Measurements from ENCODE around the gene SLC6A16. TPM values are rescaled to one million over a fixed set of nuclear protein-coding genes. Genes with fewer than 3 reads are reported as not detected.
"Not testable (repeated sequence)": the region's sequence is repeated elsewhere in the genome, so short reads cannot be mapped to it uniquely, and the experiment has no call there.

The SLC6A16 gene
- total RNA-seq (1 to 10 TPM; 2.1 to 6.9 (median 5.0) TPM), polyA plus RNA-seq (1 to 10 TPM; 2.7 to 5.0 (median 2.7) TPM)
- long read RNA-seq, donor 1: 0 reads
- long read RNA-seq, donor 2: 0 reads

- no peak within 1 kb of the TSS for H3K4me3 ChIP-seq
- H3K27ac ChIP-seq: peak within 1 kb of the TSS in 7 of 8 donors; percentile 52 to 95 (median 87)
- H3K36me3 ChIP-seq: peaks cover 0 to 17% (median 5%) of the 10 kb centered on the region in 6 donors
- no peak for DNase-seq
- no peak for TF ChIP-seq POLR2A (IDR thresholded peaks at IDR 0.05)
- peak in 1 of 3 donors; percentile 45 for TF ChIP-seq POLR2AphosphoS5 (IDR thresholded peaks at IDR 0.05)
- TF ChIP-seq, protein P1, sequence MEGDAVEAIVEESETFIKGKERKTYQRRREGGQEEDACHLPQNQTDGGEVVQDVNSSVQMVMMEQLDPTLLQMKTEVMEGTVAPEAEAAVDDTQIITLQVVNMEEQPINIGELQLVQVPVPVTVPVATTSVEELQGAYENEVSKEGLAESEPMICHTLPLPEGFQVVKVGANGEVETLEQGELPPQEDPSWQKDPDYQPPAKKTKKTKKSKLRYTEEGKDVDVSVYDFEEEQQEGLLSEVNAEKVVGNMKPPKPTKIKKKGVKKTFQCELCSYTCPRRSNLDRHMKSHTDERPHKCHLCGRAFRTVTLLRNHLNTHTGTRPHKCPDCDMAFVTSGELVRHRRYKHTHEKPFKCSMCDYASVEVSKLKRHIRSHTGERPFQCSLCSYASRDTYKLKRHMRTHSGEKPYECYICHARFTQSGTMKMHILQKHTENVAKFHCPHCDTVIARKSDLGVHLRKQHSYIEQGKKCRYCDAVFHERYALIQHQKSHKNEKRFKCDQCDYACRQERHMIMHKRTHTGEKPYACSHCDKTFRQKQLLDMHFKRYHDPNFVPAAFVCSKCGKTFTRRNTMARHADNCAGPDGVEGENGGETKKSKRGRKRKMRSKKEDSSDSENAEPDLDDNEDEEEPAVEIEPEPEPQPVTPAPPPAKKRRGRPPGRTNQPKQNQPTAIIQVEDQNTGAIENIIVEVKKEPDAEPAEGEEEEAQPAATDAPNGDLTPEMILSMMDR (IDR thresholded peaks at IDR 0.05 in 8 of 11, conservative IDR thresholded peaks at IDR 0.05 in 3 of 11): no peak
- peaks cover 0 to 32% (median 25%) of the 10 kb centered on the region in 8 donors for H3K9me3 ChIP-seq
- intact Hi-C loops (cut with DNase I; ENCODE audit: low total_unique reads): no loop called here
- H3K4me1 ChIP-seq: peaks cover 0 to 57% (median 41%) of the 10 kb centered on the region in 6 donors
- WGBS, 5 donors: 86 to 92% (median 88%) methylated on average over 34 to 38 of the region's 38 CpGs
- H3K27me3 ChIP-seq (replicated peaks in 1 of 7): no peaks in the 10 kb centered on the region
These were observed at the start of gene SLC6A16 for GRCh38 chr19:49324801-49325576. TSS of gene SLC6A16 (minus strand) at chr19:49325191. CDS start at chr19:49311347, 13,844 bp downstream.

- WGBS, 5 donors: 73 to 89% (median 76%) methylated on average over 3 of the region's 3 CpGs
- DNase-seq; intact Hi-C loops (cut with DNase I; ENCODE audit: low total_unique reads); H3K4me3 ChIP-seq; H3K36me3 ChIP-seq; H3K4me1 ChIP-seq; H3K27me3 ChIP-seq (replicated peaks in 1 of 7); H3K27ac ChIP-seq: not testable (repeated sequence)
- peaks cover 0 to 24% (median 22%) of the 10 kb centered on the region in 8 donors for H3K9me3 ChIP-seq
These were observed 48.2 kb upstream of the SLC6A16 start for GRCh38 chr19:49373174-49373573.

DNA sequence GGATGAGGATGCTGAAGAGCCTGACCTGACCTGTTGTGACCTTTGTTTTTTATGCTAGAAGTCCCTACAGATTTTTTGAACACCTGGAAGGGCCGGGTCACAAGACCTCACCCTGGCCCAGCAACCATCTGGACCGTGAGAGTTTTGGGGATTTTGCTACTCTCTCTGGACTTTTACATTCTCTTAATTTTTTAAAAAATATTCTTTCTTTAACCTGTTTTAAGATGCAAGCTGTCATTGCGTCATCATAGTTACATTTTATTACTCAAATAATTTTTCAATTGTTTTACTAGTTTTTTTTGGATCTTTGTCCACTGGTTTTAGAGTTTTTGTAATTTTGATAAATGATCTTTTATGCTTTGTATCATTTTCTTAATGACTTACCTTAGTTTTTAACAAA is 46.2 kb upstream of the SLC6A16 start:
- WGBS, 5 donors: 73 to 95% (median 78%) methylated on average over 3 of the region's 3 CpGs
- no peaks in the 10 kb centered on the region for H3K36me3 ChIP-seq
- H3K27me3 ChIP-seq (replicated peaks in 1 of 7): no peaks in the 10 kb centered on the region
- intact Hi-C loops (cut with DNase I; ENCODE audit: low total_unique reads): no loop called here
- peaks cover 0 to 26% (median 22%) of the 10 kb centered on the region in 8 donors for H3K9me3 ChIP-seq
- H3K4me3 ChIP-seq: no peak overlapping the region
- H3K27ac ChIP-seq: no peak overlapping the region
- DNase-seq: no peak
- H3K4me1 ChIP-seq: no peaks in the 10 kb centered on the region
- TF ChIP-seq POLR2AphosphoS5 (IDR thresholded peaks at IDR 0.05) (no peak), POLR2A (IDR thresholded peaks at IDR 0.05) (no peak)
- TF ChIP-seq, protein P1 (IDR thresholded peaks at IDR 0.05 in 8 of 11, conservative IDR thresholded peaks at IDR 0.05 in 3 of 11): no peak

DNA sequence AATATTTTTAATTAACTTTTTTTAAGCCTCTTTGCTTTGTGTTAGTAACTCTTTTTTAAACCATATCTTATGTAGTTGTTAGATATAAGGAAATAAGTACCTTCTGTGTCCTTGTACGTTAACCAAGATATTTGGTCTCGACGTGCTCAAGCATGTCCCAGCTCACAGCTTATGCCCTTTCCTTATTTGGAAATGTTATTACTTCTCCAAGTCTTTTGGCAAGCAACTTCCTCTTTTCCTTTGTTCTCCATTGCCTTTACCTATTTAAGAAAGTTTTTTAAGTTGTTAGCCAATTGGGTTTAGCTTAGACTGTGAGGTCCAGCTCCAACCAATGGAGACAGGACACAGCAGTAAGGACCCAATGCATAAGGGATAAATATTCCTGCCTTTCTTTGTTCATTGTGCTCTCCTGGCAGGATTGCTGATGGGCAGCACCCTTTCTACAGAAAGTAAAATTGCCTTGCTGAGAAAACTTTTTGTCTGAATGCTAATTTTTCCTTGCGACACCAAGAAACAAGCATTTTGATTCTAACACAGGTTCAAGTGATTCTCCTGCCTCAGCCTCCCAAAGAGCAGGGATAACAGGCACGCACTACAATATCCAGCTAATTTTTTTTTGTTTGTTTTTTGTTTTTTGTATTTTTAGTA is 43.8 kb upstream of the SLC6A16 start:
- Histone ChIP-seq H3K27me3 (replicated peaks in 1 of 7) (peaks cover 0 to 19% (median under 1%) of the 10 kb centered on the region in 7 donors), H3K36me3 (no peaks in the 10 kb centered on the region), H3K4me1 (peaks cover 0 to 10% (median 3%) of the 10 kb centered on the region in 6 donors), H3K4me3 (no peak overlapping the region), H3K9me3 (peaks cover 0 to 26% (median 22%) of the 10 kb centered on the region in 8 donors), H3K27ac (no peak overlapping the region)
- DNase-seq: no peak
- WGBS, 5 donors: 79 to 91% (median 87%) methylated on average over 5 of the region's 5 CpGs
- no peak for TF ChIP-seq POLR2A (IDR thresholded peaks at IDR 0.05)
- no peak for TF ChIP-seq POLR2AphosphoS5 (IDR thresholded peaks at IDR 0.05)
- TF ChIP-seq, protein P1 (IDR thresholded peaks at IDR 0.05 in 8 of 11, conservative IDR thresholded peaks at IDR 0.05 in 3 of 11): no peak
- intact Hi-C loops (cut with DNase I; ENCODE audit: low total_unique reads): no loop called here

Measured in spleen (tissue), 13 donors.